ENCODE data around the gene GPBP1L1.
"Not testable (repeated sequence)": the region's sequence is repeated elsewhere in the genome, so short reads cannot be mapped to it uniquely, and the experiment has no call there.

GPBP1L1 gene, protein sequence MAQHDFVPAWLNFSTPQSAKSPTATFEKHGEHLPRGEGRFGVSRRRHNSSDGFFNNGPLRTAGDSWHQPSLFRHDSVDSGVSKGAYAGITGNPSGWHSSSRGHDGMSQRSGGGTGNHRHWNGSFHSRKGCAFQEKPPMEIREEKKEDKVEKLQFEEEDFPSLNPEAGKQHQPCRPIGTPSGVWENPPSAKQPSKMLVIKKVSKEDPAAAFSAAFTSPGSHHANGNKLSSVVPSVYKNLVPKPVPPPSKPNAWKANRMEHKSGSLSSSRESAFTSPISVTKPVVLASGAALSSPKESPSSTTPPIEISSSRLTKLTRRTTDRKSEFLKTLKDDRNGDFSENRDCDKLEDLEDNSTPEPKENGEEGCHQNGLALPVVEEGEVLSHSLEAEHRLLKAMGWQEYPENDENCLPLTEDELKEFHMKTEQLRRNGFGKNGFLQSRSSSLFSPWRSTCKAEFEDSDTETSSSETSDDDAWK

DNA sequence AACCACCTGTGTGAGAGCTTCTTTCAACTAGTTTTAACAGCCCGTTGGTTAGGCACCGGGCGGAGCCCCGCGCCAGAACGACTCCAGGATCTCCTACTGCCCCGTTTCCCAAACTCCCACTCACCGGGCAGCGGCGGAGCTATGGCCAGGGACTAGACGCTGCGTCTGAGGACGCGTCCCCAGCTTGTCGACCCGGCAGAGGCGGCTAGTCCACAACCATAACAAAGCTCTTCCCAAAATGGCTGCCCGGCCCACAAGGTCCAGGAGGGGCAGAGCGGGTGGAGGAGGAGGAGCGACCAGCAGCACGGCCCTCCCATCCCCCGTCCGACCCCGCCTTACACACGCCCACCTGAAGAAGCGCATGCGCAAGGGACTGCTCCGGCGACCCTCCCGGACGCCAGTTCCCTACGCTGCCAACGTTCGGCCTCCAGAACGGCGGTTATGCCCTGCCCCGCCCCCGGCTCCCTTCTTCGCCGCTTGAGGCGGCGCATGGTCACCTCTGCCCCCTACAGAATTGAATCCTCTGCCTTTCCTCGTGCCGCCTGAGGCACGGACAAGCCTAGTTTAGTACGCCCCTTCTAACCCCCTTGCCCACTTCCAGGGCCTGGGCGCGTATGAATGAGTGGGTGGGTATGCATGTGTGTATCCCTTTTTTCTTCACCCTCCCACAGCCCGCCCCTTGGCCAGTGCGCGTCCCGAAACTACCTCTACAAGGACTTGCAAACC lies at the start of gene GPBP1L1:
GPBP1L1 (minus strand) TSS at position 246 of the 726 bp plus-strand sequence. CDS start 27,446 bp downstream, outside the sequence.
- FAIRE-seq = no peak

- no peak for FAIRE-seq
Measured at GRCh38 chr1:45730780-45731319, 44.5 kb upstream of the GPBP1L1 start.

- FAIRE-seq = no peak
Measured at GRCh38 chr1:45730075-45730779, 43.9 kb upstream of the GPBP1L1 start.

- not testable (repeated sequence) for FAIRE-seq
Measured at GRCh38 chr1:45726007-45726406, 39.7 kb upstream of the GPBP1L1 start.

DNA sequence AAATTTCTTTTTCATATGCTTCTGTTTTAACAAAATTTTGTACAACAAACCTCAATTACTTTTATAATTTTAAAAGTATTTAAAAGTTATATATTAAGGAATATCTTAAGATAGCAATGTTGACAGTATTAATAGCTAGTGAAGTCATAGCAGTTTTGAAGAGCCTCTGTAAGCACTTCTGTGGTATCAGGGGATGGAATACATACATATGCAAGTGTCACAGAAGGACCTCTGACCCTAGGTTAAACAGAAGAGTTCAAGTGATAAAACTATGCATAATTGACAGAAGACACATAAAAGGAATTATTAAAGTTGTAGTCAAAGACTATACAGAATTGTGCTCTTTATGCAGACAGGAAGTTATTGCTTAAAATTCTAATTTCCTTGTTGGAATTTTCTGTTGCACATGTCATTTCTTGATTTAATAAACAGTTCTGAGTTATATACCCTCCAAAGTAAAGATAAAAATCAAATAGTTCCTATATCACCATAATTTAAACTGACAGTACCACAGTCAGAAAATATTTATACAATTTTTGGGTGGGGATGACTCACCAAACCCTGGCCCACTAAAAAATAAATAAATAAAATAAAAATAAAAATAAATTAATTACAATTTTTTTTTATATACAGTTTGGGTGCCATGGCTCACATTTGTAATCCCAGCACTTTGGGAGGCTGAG lies 37.1 kb upstream of the GPBP1L1 start:
- FAIRE-seq = no peak

- FAIRE-seq = no peak
Measured at GRCh38 chr1:45722809-45723208, 36.5 kb upstream of the GPBP1L1 start.

DNA sequence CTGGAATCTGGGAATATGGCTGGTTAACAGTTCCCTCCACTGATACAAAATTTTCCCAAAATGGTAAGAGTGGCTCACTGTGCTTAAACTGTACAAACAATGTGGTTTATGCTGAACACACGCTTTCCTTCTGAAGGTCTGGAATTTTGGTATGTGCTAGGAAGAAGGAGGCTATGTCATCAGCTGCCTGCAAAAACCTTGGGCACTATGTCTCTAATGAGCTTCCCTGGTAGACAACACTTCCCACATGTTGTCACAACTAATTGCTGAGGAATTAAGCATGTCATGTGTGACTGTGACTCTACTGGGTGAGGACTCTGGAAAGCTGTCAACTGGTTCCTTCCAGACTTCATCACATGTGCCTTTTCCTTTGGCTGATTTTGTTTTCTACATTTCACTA lies 34.9 kb upstream of the GPBP1L1 start:
- FAIRE-seq = no peak

DNA sequence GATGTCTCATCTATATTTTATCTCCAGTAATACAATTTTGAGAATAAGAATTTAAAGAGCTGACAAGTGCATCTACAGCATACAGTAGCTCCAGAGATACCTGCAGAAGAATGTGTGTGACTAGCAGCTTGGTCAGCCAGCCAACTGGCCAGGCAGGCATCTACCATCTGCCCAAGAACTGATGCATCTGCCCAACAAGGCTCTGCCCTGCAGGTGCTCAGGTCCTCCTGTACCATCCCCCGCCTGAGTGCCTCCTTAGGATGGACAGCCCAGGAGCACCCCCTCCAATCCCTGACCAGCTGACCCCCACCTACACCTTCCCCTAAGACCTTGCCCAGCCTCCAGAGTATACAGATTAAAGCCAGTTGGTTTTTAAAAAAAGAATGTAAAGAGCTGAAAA lies 32.0 kb upstream of the GPBP1L1 start:
- no peak for FAIRE-seq

DNA sequence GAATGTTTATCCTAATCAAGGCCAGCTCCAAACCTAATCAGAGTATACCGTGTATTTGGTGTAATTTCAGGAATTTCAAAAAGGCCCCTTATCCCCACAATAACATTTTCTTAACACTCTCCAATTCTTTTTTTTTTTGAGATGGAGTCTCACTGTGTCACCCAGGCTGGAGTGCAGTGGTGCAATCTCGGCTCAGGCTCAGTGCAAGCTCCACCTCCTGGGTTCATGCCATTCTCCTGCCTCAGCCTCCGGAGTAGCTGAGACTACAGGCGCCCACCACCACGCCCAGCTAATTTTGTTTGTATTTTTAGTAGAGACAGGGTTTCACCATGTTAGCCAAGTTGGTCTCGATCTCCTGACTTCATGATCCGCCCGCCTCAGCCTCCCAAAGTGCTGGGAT lies 31.1 kb upstream of the GPBP1L1 start:
- FAIRE-seq = not testable (repeated sequence)

DNA sequence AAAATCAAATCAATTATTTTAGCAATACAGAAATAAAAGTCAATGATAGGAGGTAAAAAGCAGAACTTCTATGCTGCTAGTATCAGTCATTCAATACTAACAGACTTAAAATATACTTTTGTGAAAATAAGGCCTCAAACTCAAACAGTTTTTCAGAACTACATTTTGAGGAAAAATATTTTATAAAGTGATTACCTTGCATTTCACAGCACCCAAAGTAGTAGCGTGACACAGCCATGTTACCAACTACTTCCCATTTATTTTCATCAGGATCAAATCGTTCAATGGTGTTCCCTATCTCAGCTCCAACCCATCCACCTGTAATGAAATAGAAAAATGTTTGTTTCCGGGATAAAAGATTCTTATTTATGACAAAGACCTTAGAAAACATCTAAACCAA lies 30.4 kb upstream of the GPBP1L1 start:
- no peak for FAIRE-seq

DNA sequence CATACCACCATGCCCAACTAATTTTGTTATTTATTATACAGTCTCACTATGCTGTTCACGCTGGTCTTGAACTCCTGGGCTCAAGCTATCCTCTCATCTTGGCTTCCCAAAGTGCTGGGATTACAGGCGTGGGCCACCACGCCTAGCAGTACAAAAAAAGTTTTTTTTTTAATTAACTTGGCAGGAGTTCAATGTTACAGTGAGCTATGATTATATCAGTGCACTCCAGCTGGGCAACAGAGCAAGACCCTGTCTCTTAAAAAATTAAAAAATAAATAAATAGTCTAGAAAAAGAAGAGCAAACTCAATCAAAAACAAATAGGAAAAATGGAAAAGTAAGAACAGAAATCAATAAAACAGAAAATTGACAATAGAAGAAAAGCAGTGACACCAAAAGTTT lies 27.4 kb upstream of the GPBP1L1 start:
- no peak for FAIRE-seq

- FAIRE-seq = no peak
Measured at GRCh38 chr1:45704637-45705036, 18.3 kb upstream of the GPBP1L1 start.

GRCh38 chr1:45694823-45695222 lies 8.5 kb upstream of the GPBP1L1 start:
- FAIRE-seq = no peak

GRCh38 chr1:45693811-45694210 lies 7.5 kb upstream of the GPBP1L1 start:
- FAIRE-seq = not testable (repeated sequence)

DNA sequence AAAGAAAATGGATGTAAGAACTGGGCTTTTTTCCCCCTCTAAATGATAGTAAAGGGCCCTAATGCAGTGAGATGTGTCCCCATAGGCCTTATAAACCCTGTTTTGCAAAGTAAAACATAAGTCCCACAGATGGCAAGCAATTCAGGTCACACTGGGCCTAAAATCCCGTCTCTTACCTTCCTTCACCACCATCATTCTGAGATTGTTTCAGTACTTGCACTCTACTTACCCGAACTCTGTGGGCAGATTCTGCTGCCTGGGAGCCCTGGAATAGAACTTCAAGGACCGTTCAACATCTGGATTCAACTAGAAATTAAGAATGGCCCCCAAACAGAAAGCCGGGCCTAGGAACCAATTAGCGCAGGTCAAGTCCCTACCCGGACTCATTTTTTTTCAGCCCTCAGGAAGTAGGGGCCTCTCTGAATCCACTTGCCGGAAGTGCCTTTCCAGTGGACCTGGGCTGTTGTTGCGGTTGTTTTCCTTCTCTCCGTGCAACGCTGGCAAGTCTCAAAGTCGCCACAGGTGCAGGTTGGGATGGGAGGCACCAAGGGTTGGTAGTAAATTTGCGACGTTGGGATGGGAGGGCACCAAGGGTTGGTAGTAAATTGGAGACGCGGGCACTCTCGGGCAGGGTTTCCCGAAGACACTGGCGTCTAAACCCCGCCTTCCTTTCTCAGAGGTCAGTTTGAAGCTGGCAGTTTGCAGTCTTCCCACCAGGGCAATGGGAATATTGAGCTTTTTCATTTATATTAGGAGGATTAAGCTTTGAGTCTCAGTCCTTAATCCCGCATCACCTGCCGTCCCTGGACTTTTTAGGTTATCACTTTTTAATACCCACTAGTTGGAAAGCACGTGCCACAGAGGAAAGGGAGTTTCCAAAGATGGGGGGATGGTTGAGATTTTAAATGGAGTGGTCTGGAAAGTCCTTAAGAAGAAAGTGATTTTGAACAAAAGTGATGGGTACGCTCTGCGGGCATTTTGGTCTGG lies 1.7 kb upstream of the GPBP1L1 start, which contains the start of gene TMEM69:
TMEM69 (plus strand) TSS at position 428 of the 987 bp plus-strand sequence. CDS start 2,888 bp downstream, outside the sequence.
- FAIRE-seq = no peak

GRCh38 chr1:45687014-45687753 lies 851 bp upstream of the GPBP1L1 start:
- FAIRE-seq = peak; percentile 95

GRCh38 chr1:45686015-45686287 lies 382 bp downstream of the GPBP1L1 start:
- FAIRE-seq = no peak

DNA sequence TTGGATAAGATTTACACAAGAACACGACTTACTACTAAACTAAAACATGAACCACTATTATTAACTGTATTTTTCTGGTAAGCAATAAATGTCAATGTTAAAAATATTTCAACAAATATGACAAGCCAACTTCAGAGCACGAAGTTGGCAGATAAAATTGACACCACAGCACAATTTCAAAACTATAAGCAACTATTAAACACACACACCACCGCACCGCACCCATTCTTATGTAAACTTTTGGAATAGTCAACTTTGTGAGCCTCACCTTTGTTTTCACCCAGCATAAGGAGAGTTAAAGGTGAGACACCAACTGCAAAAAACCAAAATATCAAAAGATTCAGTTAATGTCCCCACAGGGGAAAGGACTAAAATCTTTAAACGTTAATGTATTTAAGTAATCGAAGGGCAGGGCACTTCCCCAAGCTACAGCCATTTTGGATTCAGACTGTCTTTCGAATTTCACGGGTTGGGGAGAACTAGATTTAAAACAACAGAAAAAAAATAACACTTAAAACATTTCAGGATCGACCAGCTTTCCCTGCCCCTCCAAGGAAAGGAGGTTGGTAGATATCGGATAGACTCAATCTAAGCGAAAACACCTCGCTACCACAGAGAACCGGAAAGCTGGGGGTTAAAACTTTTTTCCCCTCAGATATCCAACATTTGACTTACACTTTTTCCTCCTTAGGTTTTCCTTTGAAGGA lies 872 bp downstream of the GPBP1L1 start:
- no peak for FAIRE-seq

DNA sequence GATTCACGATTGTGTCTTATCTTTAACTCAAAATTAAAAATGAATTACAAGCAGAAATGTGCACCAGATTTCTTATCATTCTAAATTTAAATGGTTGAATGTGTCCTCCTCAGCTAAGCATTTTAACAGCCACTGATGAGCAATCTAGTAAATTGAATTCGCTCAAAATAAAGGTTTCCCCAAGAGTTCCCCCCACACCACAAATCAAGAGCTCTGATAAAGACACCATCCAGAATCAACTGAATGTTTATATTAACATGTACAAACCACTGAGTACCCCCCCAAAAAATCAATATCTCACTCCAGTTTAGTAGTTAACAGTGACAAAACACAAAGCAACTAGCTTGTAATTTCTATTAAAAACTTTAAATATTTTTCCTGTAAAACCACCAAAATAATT lies 1.9 kb downstream of the GPBP1L1 start:
- FAIRE-seq = no peak

- FAIRE-seq = no peak
Measured at GRCh38 chr1:45682942-45683341, 3.4 kb downstream of the GPBP1L1 start.

Measured in endometrium (tissue), 2 donors.